Cardiac fibroblast (primary cell): Measurements from ENCODE around the gene PGR.

ENCODE experiments used
- DNase-seq, 2 donors: peaks; one replicate each; pipeline versions ENCODE4 v3.0.0 to v3.0.0-alpha.2; 2010; ENCODE audit warnings: low read depth in 2 of 2
- H3K4me3 ChIP-seq, 2 donors: replicated peaks in 1 of 2; 1 replicate in 1 of 2; 2 replicates in 1 of 2; pipeline ENCODE4 v1.5.1; 2011; ENCODE audit warnings: low read depth in 2 of 2, low read length in 2 of 2, mild to moderate bottlenecking in 2 of 2, moderate library complexity in 1 of 2
- CTCF ChIP-seq: IDR thresholded peaks from one replicate; pipeline ENCODE4 v1.5.1; 2011; ENCODE audit warnings: low read depth, mild to moderate bottlenecking, low read length, inconsistent platforms

The PGR gene

DNA sequence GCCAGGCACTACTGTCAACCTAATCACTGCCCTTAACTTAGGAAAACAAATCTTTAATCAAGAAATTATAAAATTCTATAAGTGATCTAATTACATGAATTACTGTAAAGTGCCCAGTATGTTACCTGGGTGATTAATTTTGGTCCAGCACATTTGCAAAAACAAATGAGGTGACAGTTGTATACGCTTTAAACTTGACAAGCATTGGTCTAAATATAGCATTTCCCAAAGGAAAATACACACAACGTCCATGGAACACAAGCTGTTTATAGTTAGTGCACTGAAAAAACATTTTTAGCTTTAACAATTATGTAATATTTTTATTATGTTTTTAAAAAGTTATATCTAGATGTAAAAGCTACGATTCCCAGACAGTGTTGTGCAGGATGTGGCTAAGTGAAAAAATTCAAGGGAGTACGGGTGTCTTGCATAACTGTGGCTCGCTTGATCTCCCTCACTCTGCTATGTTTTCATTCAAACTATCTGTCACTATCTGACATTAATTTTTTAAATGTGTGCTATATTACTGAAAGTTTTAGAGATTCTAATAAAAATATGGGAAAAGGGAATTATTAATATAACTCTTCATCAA is 38.8 kb downstream of the PGR start:
- no peak for DNase-seq

DNA sequence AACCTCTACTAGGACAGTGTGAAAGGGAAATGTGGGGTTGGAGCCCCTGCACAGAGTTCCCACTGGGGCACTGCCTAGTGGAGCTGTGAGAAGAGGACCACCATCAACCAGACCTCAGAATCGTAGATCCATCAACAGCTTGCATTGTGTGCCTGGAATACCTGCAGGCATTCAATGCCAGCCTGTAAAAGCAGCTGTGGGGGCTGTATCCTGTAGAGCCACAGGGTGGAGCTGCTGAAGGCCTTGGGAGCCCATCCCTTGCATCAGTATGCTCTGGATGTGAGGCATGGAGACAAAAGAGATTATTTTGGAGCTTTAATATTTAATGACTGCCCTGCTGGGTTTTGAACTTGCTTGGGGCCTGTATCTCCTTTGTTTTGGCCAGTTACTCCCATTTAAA is 46.3 kb downstream of the PGR start:
- TF ChIP-seq CTCF, result no peak
- H3K4me3 ChIP-seq, result no peak overlapping the region
- DNase-seq, result no peak

More for the DNA sequence above, 38.8 kb downstream of the PGR start:
- no peak for TF ChIP-seq CTCF
- H3K4me3 ChIP-seq, result no peak overlapping the region

DNA sequence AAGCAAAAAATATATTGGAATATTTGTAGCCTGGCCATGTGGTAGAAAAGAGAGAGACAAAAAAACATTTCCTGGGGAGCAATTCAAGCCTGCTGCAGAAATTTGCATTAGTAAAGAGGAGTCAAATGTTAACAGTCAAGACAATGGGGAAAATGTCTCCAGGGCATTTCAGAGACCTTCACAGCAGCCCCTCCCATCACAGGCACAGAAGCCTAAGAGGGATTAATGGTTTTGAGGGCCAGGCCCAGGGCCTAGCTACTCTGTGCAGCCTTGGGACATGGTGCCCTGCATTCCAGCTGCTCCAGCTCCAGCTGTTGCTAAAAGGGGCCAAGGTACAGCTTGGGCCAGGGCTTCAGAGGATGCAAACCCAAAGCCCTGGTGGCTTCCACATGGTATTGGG is 46.8 kb downstream of the PGR start:
- H3K4me3 ChIP-seq, result no peak overlapping the region
- TF ChIP-seq CTCF, result no peak
- DNase-seq, result no peak

DNA sequence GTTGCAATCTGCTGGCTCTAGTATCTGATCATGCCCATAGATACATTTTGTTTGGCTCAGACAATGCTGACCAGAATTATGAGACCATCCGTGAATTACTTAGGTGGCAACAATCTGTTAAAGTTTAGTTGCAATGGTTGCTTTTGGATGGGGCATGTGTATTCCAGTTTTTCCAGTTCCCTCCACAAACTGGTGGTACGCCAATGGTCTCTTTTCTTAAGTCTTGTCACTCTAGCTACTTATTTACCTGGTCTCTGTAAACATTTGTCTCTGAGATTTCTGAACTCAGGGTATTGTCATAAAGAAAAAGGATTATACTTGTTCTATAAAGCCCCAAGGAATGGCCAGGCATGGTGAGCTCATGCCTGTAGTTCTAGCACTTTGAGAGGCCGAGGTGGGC is 65.9 kb downstream of the PGR start:
- no peak for DNase-seq
- H3K4me3 ChIP-seq, result no peak overlapping the region
- TF ChIP-seq CTCF, result no peak

DNA sequence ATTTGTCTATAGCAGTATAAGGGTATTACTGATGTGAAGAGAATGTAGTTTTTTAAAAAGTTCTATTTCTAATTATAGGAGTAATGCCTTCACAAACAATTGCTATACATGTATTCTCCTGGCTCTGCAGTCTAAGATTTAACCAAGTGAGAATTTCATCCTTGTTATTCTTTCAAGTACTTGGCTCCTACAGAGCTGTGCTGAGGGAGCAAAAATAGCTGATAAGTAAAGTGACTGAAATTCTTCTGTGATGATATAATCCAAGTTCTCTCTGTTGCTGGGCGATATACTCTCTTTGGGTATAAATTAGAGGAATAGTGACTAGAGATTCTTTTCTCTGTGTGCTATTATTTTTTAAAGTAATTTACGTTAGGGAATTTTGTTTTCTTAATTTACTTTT is 68.0 kb downstream of the PGR start:
- TF ChIP-seq CTCF, result no peak
- DNase-seq, result peak; percentile 47 to 77
- no peak overlapping the region for H3K4me3 ChIP-seq

GRCh38 chr11:101059331-101059730 is 70.3 kb downstream of the PGR start:
- no peak overlapping the region for H3K4me3 ChIP-seq
- TF ChIP-seq CTCF, result no peak
- no peak for DNase-seq

- no peak for TF ChIP-seq CTCF
- DNase-seq, result no peak
- H3K4me3 ChIP-seq, result no peak overlapping the region
Observed at GRCh38 chr11:101053492-101053891, 76.1 kb downstream of the PGR start.
